GM23338 (cell line): ENCODE data around the gene TRMT2A. TPM values are rescaled to one million over a fixed set of nuclear protein-coding genes. Genes with fewer than 3 reads are reported as not detected.

Source experiments
- ATAC-seq: fragments of 200-7000 bp; cut with Tn5 transposase; 3 replicates; pipeline ENCODE4 v1.9.1; 2020
- DNase-seq: peaks from one replicate; pipeline ENCODE4 v3.0.0-alpha.2; 2015; ENCODE audit warnings: low spot score
- H2AFZ ChIP-seq: fragments of 200-600 bp; sonication (generic); 2 replicates; pipeline ENCODE4 v1.8.0; 2016; ENCODE audit warnings: antibody characterized with exemption, mild to moderate bottlenecking, moderate library complexity
- H3F3A ChIP-seq: fragments of 200-600 bp; sonication (generic); replicated peaks from 2 replicates; pipeline ENCODE4 v1.8.0; 2017; ENCODE audit warnings: antibody characterized with exemption, mixed run types, low read depth
- H3K27ac ChIP-seq: fragments of 200-600 bp; sonication (generic); 2 replicates; pipeline ENCODE4 v1.6.1; 2016; ENCODE audit warnings: low read depth
- H3K27me3 ChIP-seq: fragments of 200-600 bp; sonication (generic); 2 replicates; pipeline ENCODE4 v1.8.0; 2016; ENCODE audit warnings: mild to moderate bottlenecking, mixed run types, moderate library complexity; ENCODE audit not compliant: insufficient read depth
- H3K36me3 ChIP-seq: fragments of 200-600 bp; sonication (generic); 2 replicates; pipeline ENCODE4 v1.8.0; 2016; ENCODE audit warnings: mild to moderate bottlenecking; ENCODE audit not compliant: insufficient read depth
- H3K4me1 ChIP-seq: fragments of 200-600 bp; sonication (generic); 2 replicates; pipeline ENCODE4 v1.8.0; 2016; ENCODE audit warnings: mild to moderate bottlenecking, moderate library complexity; ENCODE audit not compliant: insufficient read depth
- H3K4me2 ChIP-seq: fragments of 200-600 bp; sonication (generic); 2 replicates; pipeline ENCODE4 v1.7.1; 2017; ENCODE audit warnings: mixed run types
- H3K4me3 ChIP-seq: fragments of 200-600 bp; sonication (generic); 2 replicates; pipeline ENCODE4 v1.6.1; 2016; ENCODE audit warnings: mixed run types
- H3K79me2 ChIP-seq: fragments of 200-600 bp; sonication (generic); replicated peaks from 2 replicates; pipeline ENCODE4 v1.8.0; 2017; ENCODE audit warnings: mild to moderate bottlenecking; ENCODE audit not compliant: insufficient read depth
- H3K9me2 ChIP-seq: fragments of 200-600 bp; sonication (generic); 2 replicates; pipeline ENCODE4 v1.8.0; 2017; ENCODE audit not compliant: insufficient read depth
- H4K20me1 ChIP-seq: fragments of 200-600 bp; sonication (generic); replicated peaks from 2 replicates; pipeline ENCODE4 v1.8.0; 2017; ENCODE audit warnings: mild to moderate bottlenecking; ENCODE audit not compliant: insufficient read depth
- H3K27ac Mint-ChIP-seq: 2 replicates; pipeline ENCODE4 v1.8.0; 2020; ENCODE audit warnings: inconsistent platforms, mild to moderate bottlenecking, moderate library complexity, mixed read lengths
- H3K27me3 Mint-ChIP-seq: 3 replicates; pipeline ENCODE4 v1.8.0; 2022; ENCODE audit warnings: low read depth, mild to moderate bottlenecking, moderate library complexity, mixed read lengths, inconsistent platforms; ENCODE audit not compliant: insufficient read depth, poor library complexity
- H3K36me3 Mint-ChIP-seq: 3 replicates; pipeline ENCODE4 v1.8.0; 2021; ENCODE audit warnings: low read depth, mild to moderate bottlenecking, inconsistent platforms, moderate library complexity, mixed read lengths
- H3K4me1 Mint-ChIP-seq: 3 replicates; pipeline ENCODE4 v1.8.0; 2020; ENCODE audit warnings: mild to moderate bottlenecking, inconsistent platforms, mixed read lengths
- H3K4me3 Mint-ChIP-seq: 3 replicates; pipeline ENCODE4 v1.8.0; 2021; ENCODE audit warnings: moderate library complexity, mild to moderate bottlenecking, inconsistent platforms, mixed read lengths
- H3K9me3 Mint-ChIP-seq: 3 replicates; pipeline ENCODE4 v1.8.0; 2020; ENCODE audit warnings: moderate library complexity, mild to moderate bottlenecking, inconsistent platforms, mixed read lengths
- CREB1 ChIP-seq: fragments of 250-450 bp; sonication (Bioruptor Pico); IDR thresholded peaks from 2 replicates; pipeline ENCODE4 v1.5.0; 2020; ENCODE audit warnings: low read depth, mild to moderate bottlenecking, moderate library complexity
- EZH2 ChIP-seq: fragments of 200-600 bp; sonication (generic); IDR thresholded peaks from one replicate; pipeline ENCODE4 v1.8.0; 2017; ENCODE audit warnings: antibody characterized with exemption, mild to moderate bottlenecking, low read depth; ENCODE audit not compliant: unreplicated experiment
- EZH2phosphoT487 ChIP-seq: fragments of 200-600 bp; sonication (generic); IDR thresholded peaks from one replicate; pipeline ENCODE4 v1.8.1; 2018; ENCODE audit warnings: antibody characterized with exemption; ENCODE audit not compliant: unreplicated experiment
- JUNB ChIP-seq: IDR thresholded peaks from one replicate; pipeline ENCODE4 v1.6.1; 2016; ENCODE audit warnings: antibody characterized with exemption; ENCODE audit not compliant: unreplicated experiment
- NANOG ChIP-seq: IDR thresholded peaks from 2 replicates; pipeline ENCODE4 v1.6.1; 2016; ENCODE audit warnings: antibody characterized with exemption, borderline replicate concordance
- POLR2AphosphoS5 ChIP-seq: IDR thresholded peaks from 2 replicates; pipeline ENCODE4 v1.6.1; 2016; ENCODE audit warnings: antibody characterized with exemption, low read depth
- STAT1 ChIP-seq: IDR thresholded peaks from one replicate; pipeline ENCODE4 v1.6.1; 2016; ENCODE audit warnings: antibody characterized with exemption; ENCODE audit not compliant: unreplicated experiment
- ZNF114 ChIP-seq: fragments of 250-450 bp; sonication (Bioruptor Pico); IDR thresholded peaks from 2 replicates; pipeline ENCODE4 v1.5.0; 2020; ENCODE audit warnings: mild to moderate bottlenecking, moderate library complexity
- ZNF331 ChIP-seq: fragments of 250-450 bp; sonication (Bioruptor Pico); IDR thresholded peaks from 2 replicates; pipeline ENCODE4 v1.5.0; 2020; ENCODE audit warnings: low read depth, mild to moderate bottlenecking, moderate library complexity
- polyA plus RNA-seq: library from polyadenylated mRNA; unstranded; fragments of >200 nt; fragmentation: Nextera tagmentation; extraction: Ambion mirVana; gene quantifications from 2 replicates; pipeline ENCODE4 v1.2.1, GENCODE V29; 2016
- total RNA-seq: library from RNA; depleted of rRNA; stranded (reverse); fragments of >200 nt; shearing (Covaris generic); gene quantifications from 2 replicates; pipeline ENCODE4 v1.2.3, GENCODE V29; 2014
- TF ChIP-seq, protein P1 (sequence below): fragments of 250-450 bp; sonication (Bioruptor Pico); IDR thresholded peaks from 2 replicates; pipeline ENCODE4 v1.5.0; 2020; ENCODE audit warnings: mild to moderate bottlenecking, moderate library complexity
- TF ChIP-seq, protein P2 (sequence below): IDR thresholded peaks from one replicate; pipeline ENCODE4 v1.6.1; 2018; ENCODE audit warnings: antibody characterized with exemption; ENCODE audit not compliant: unreplicated experiment
- TF ChIP-seq, protein P3 (sequence below), 2 experiments: fragments of 200-600 bp in 1 of 2; sonication (generic) in 1 of 2; conservative IDR thresholded peaks; 2 replicates each; pipeline versions ENCODE4 v1.5.1 to v1.6.1; 2016 to 2017; ENCODE audit warnings: antibody characterized with exemption in 2 of 2, low read depth in 2 of 2, mild to moderate bottlenecking in 2 of 2, moderate library complexity in 1 of 2
- TF ChIP-seq, protein P4 (sequence below): IDR thresholded peaks from 2 replicates; pipeline ENCODE4 v1.6.1; 2016; ENCODE audit warnings: antibody characterized with exemption

The TRMT2A gene
- total and polyA plus RNA-seq, 2 experiments from 2014 or later = 41.3 to 61.3 TPM

DNA sequence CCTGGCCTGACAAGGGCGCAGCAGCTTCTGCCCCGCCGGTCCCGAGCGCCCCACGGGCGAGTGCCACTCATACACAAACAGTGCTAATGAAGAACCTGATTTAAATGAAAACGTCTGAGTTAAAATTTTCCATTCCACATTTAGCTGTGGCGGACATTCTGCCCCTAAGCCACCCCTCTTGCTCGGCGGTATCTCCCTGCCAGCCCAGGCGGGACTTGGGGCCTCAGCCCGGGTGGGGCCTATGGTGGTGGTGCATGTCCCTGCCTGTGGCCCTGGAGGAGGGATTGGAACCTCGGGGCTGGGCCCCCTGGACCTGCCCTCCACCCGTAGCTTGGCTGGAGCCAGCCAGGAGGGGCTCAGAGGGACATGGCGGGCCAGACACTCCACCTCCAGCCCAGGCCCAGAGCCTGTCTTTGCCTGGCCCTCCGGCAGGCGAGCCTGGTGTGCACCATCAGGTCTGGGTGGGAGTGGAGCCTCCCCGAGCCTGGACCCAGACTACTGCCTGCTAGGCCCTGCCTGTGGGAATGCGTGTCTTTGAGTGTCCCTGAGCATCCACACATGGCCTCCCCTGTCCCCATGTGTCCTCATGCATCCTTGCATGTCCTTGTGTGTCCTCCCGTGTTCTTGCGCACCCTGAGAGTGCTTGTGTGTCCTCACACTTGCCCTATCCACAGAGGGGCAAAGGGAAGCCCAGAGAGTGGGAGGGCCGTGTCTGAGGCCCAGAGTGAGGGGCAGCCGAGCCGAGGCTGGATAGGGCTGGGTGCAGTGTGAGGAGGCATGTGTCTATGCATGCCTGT is 19.0 kb upstream of the TRMT2A start:
- Histone ChIP-seq H4K20me1 (no peaks in the 10 kb centered on the region; the same call in 1 of the 2 replicates), H3K27me3 (no peaks in the 10 kb centered on the region), H3F3A (no peaks in the 10 kb centered on the region), H3K79me2 (peaks cover 35% of the 10 kb centered on the region), H2AFZ (no peak overlapping the region), H3K4me1 (no peaks in the 10 kb centered on the region; the same call in 1 of the 2 replicates), H3K9me2 (no peaks in the 10 kb centered on the region), H3K4me2 (no peak overlapping the region), H3K36me3 (no peaks in the 10 kb centered on the region), H3K27ac (no peak overlapping the region), H3K4me3 (no peak overlapping the region)
- Mint-ChIP-seq H3K4me3 (no peak overlapping the region), H3K4me1 (peaks cover 2% of the 10 kb centered on the region; the same call in 1 of the 3 replicates), H3K9me3 (no peaks in the 10 kb centered on the region), H3K27me3 (peaks cover 14% of the 10 kb centered on the region), H3K27ac (no peak overlapping the region), H3K36me3 (no peaks in the 10 kb centered on the region)
- DNase-seq (no peak), ATAC-seq (no peak)
- TF ChIP-seq, protein P1, sequence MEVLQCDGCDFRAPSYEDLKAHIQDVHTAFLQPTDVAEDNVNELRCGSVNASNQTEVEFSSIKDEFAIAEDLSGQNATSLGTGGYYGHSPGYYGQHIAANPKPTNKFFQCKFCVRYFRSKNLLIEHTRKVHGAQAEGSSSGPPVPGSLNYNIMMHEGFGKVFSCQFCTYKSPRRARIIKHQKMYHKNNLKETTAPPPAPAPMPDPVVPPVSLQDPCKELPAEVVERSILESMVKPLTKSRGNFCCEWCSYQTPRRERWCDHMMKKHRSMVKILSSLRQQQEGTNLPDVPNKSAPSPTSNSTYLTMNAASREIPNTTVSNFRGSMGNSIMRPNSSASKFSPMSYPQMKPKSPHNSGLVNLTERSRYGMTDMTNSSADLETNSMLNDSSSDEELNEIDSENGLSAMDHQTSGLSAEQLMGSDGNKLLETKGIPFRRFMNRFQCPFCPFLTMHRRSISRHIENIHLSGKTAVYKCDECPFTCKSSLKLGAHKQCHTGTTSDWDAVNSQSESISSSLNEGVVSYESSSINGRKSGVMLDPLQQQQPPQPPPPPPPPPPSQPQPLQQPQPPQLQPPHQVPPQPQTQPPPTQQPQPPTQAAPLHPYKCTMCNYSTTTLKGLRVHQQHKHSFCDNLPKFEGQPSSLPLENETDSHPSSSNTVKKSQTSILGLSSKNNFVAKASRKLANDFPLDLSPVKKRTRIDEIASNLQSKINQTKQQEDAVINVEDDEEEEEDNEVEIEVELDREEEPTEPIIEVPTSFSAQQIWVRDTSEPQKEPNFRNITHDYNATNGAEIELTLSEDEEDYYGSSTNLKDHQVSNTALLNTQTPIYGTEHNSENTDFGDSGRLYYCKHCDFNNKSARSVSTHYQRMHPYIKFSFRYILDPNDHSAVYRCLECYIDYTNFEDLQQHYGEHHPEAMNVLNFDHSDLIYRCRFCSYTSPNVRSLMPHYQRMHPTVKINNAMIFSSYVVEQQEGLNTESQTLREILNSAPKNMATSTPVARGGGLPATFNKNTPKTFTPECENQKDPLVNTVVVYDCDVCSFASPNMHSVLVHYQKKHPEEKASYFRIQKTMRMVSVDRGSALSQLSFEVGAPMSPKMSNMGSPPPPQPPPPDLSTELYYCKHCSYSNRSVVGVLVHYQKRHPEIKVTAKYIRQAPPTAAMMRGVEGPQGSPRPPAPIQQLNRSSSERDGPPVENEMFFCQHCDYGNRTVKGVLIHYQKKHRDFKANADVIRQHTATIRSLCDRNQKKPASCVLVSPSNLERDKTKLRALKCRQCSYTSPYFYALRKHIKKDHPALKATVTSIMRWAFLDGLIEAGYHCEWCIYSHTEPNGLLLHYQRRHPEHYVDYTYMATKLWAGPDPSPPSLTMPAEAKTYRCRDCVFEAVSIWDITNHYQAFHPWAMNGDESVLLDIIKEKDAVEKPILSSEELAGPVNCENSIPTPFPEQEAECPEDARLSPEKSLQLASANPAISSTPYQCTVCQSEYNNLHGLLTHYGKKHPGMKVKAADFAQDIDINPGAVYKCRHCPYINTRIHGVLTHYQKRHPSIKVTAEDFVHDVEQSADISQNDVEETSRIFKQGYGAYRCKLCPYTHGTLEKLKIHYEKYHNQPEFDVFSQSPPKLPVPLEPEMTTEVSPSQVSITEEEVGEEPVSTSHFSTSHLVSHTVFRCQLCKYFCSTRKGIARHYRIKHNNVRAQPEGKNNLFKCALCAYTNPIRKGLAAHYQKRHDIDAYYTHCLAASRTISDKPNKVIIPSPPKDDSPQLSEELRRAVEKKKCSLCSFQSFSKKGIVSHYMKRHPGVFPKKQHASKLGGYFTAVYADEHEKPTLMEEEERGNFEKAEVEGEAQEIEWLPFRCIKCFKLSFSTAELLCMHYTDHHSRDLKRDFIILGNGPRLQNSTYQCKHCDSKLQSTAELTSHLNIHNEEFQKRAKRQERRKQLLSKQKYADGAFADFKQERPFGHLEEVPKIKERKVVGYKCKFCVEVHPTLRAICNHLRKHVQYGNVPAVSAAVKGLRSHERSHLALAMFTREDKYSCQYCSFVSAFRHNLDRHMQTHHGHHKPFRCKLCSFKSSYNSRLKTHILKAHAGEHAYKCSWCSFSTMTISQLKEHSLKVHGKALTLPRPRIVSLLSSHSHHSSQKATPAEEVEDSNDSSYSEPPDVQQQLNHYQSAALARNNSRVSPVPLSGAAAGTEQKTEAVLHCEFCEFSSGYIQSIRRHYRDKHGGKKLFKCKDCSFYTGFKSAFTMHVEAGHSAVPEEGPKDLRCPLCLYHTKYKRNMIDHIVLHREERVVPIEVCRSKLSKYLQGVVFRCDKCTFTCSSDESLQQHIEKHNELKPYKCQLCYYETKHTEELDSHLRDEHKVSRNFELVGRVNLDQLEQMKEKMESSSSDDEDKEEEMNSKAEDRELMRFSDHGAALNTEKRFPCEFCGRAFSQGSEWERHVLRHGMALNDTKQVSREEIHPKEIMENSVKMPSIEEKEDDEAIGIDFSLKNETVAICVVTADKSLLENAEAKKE (CRISPR knock-in tag) = no peak
- TF ChIP-seq CREB1 (no peak), NANOG (no peak), EZH2phosphoT487 (no peak), JUNB (no peak), ZNF331 (CRISPR knock-in tag) (no peak), ZNF114 (CRISPR knock-in tag) (no peak), STAT1 (no peak), POLR2AphosphoS5 (no peak), EZH2 (no peak)
- TF ChIP-seq, protein P2, sequence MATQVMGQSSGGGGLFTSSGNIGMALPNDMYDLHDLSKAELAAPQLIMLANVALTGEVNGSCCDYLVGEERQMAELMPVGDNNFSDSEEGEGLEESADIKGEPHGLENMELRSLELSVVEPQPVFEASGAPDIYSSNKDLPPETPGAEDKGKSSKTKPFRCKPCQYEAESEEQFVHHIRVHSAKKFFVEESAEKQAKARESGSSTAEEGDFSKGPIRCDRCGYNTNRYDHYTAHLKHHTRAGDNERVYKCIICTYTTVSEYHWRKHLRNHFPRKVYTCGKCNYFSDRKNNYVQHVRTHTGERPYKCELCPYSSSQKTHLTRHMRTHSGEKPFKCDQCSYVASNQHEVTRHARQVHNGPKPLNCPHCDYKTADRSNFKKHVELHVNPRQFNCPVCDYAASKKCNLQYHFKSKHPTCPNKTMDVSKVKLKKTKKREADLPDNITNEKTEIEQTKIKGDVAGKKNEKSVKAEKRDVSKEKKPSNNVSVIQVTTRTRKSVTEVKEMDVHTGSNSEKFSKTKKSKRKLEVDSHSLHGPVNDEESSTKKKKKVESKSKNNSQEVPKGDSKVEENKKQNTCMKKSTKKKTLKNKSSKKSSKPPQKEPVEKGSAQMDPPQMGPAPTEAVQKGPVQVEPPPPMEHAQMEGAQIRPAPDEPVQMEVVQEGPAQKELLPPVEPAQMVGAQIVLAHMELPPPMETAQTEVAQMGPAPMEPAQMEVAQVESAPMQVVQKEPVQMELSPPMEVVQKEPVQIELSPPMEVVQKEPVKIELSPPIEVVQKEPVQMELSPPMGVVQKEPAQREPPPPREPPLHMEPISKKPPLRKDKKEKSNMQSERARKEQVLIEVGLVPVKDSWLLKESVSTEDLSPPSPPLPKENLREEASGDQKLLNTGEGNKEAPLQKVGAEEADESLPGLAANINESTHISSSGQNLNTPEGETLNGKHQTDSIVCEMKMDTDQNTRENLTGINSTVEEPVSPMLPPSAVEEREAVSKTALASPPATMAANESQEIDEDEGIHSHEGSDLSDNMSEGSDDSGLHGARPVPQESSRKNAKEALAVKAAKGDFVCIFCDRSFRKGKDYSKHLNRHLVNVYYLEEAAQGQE = no peak
- TF ChIP-seq, protein P3, sequence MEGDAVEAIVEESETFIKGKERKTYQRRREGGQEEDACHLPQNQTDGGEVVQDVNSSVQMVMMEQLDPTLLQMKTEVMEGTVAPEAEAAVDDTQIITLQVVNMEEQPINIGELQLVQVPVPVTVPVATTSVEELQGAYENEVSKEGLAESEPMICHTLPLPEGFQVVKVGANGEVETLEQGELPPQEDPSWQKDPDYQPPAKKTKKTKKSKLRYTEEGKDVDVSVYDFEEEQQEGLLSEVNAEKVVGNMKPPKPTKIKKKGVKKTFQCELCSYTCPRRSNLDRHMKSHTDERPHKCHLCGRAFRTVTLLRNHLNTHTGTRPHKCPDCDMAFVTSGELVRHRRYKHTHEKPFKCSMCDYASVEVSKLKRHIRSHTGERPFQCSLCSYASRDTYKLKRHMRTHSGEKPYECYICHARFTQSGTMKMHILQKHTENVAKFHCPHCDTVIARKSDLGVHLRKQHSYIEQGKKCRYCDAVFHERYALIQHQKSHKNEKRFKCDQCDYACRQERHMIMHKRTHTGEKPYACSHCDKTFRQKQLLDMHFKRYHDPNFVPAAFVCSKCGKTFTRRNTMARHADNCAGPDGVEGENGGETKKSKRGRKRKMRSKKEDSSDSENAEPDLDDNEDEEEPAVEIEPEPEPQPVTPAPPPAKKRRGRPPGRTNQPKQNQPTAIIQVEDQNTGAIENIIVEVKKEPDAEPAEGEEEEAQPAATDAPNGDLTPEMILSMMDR (conservative IDR thresholded peaks at IDR 0.05; ENCODE audit: low read depth in 2 of 2) = no peak
- TF ChIP-seq, protein P4, sequence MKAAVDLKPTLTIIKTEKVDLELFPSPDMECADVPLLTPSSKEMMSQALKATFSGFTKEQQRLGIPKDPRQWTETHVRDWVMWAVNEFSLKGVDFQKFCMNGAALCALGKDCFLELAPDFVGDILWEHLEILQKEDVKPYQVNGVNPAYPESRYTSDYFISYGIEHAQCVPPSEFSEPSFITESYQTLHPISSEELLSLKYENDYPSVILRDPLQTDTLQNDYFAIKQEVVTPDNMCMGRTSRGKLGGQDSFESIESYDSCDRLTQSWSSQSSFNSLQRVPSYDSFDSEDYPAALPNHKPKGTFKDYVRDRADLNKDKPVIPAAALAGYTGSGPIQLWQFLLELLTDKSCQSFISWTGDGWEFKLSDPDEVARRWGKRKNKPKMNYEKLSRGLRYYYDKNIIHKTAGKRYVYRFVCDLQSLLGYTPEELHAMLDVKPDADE = no peak
